Caco-2 (cell line): ENCODE measurements around the gene CRACR2B. TPM values are rescaled to one million over a fixed set of nuclear protein-coding genes. Genes with fewer than 3 reads are reported as not detected.

ENCODE experiments used
- BruUV-seq: library from RNA; stranded (reverse); fragments of 400-500 nt; replicated peaks from 2 replicates; lab custom pipeline; 2021; lab: Mats Ljungman, UMichigan
- CTCF ChIA-PET: fragments of 300-600 bp; sonication (Branson Sonifier 250); formaldehyde crosslinking; loops from one replicate; lab custom pipeline; 2022; ENCODE audit warnings: antibody characterized with exemption; lab: Charles Lee
- POLR2A ChIA-PET: fragments of 300-600 bp; sonication (Branson Sonifier 250); formaldehyde crosslinking; loops from one replicate; lab custom pipeline; 2022; ENCODE audit warnings: antibody characterized with exemption; lab: Charles Lee
- DNase-seq, 2 experiments: peaks; one replicate each; pipeline versions ENCODE4 v3.0.0 to v3.0.0-alpha.2; 2020 to 2022
- H3K27me3 ChIP-seq: replicated peaks from 2 replicates; pipeline ENCODE4 v1.6.0; 2011; ENCODE audit warnings: low read length; ENCODE audit not compliant: control insufficient read depth, insufficient read depth
- H3K36me3 ChIP-seq: 2 replicates; pipeline ENCODE4 v1.5.1; 2011; ENCODE audit warnings: low read length; ENCODE audit not compliant: control insufficient read depth, insufficient read depth
- H3K4me1 ChIP-seq: fragments of 250-450 bp; sonication (Bioruptor Pico); 2 replicates; pipeline ENCODE4 v1.5.1; 2020; ENCODE audit warnings: mild to moderate bottlenecking
- H3K4me3 ChIP-seq: 2 replicates; pipeline ENCODE4 v1.5.1; 2011; ENCODE audit warnings: low read depth, mild to moderate bottlenecking, control low read depth, low read length
- H3K9me3 ChIP-seq: fragments of 250-450 bp; sonication (Bioruptor Pico); 2 replicates; pipeline ENCODE4 v1.5.1; 2020; ENCODE audit warnings: mild to moderate bottlenecking, moderate library complexity
- H3K27ac Mint-ChIP-seq: one replicate; pipeline ENCODE4 v1.8.0; 2022; ENCODE audit warnings: mixed read lengths; ENCODE audit not compliant: unreplicated experiment
- H3K27me3 Mint-ChIP-seq: one replicate; pipeline ENCODE4 v1.8.0; 2022; ENCODE audit warnings: mixed read lengths; ENCODE audit not compliant: insufficient read depth, unreplicated experiment
- H3K36me3 Mint-ChIP-seq: one replicate; pipeline ENCODE4 v1.8.0; 2022; ENCODE audit warnings: mild to moderate bottlenecking, mixed read lengths; ENCODE audit not compliant: insufficient read depth, unreplicated experiment
- H3K4me1 Mint-ChIP-seq: one replicate; pipeline ENCODE4 v1.8.0; 2022; ENCODE audit warnings: low read depth, mixed read lengths; ENCODE audit not compliant: unreplicated experiment
- H3K4me3 Mint-ChIP-seq: one replicate; pipeline ENCODE4 v1.8.0; 2022; ENCODE audit warnings: mild to moderate bottlenecking, moderate library complexity, mixed read lengths; ENCODE audit not compliant: unreplicated experiment
- H3K9me3 Mint-ChIP-seq: one replicate; pipeline ENCODE4 v1.8.0; 2022; ENCODE audit warnings: mixed read lengths; ENCODE audit not compliant: unreplicated experiment
- intact Hi-C: fragments of 100-400 bp; cut with micrococcal nuclease; formaldehyde crosslinking; loops from one replicate; pipeline ENCODE4 v1.10.0; 2022; ENCODE audit not compliant: unreplicated experiment
- total RNA-seq: library from RNA; stranded (reverse); gene quantifications from 2 replicates; pipeline ENCODE4 v1.2.3, GENCODE V29; 2022
- TF ChIP-seq, protein P1 (sequence below), 2 experiments: fragments of 200-600 bp in 1 of 2; IDR thresholded peaks; 1 replicate in 1 of 2; 2 replicates in 1 of 2; pipeline versions ENCODE4 v1.5.1 to v1.8.0; 2011 to 2022; ENCODE audit warnings: antibody characterized with exemption in 1 of 2, control low read depth in 1 of 2, inconsistent platforms in 1 of 2, low read depth in 1 of 2, low read length in 1 of 2, mild to moderate bottlenecking in 1 of 2, moderate library complexity in 1 of 2; ENCODE audit not compliant: insufficient read depth in 1 of 2, severe bottlenecking in 1 of 2, unreplicated experiment in 1 of 2

Gene CRACR2B
- total RNA-seq, 1 experiment from 2014 or later = 15.4 TPM

- no peak for DNase-seq
- ChIA-PET POLR2A (interaction anchor here (0.5 to 1.5 kb wide), 2 partner anchors 15 to 26 kb away, joined by 5 to 8 read pairs; partner anchors contain the start of gene PNPLA2), CTCF (no interaction called here)
- H3K4me1 Mint-ChIP-seq = no peaks in the 10 kb centered on the region
- no TSS peak for BruUV-seq
- TF ChIP-seq, protein P1, sequence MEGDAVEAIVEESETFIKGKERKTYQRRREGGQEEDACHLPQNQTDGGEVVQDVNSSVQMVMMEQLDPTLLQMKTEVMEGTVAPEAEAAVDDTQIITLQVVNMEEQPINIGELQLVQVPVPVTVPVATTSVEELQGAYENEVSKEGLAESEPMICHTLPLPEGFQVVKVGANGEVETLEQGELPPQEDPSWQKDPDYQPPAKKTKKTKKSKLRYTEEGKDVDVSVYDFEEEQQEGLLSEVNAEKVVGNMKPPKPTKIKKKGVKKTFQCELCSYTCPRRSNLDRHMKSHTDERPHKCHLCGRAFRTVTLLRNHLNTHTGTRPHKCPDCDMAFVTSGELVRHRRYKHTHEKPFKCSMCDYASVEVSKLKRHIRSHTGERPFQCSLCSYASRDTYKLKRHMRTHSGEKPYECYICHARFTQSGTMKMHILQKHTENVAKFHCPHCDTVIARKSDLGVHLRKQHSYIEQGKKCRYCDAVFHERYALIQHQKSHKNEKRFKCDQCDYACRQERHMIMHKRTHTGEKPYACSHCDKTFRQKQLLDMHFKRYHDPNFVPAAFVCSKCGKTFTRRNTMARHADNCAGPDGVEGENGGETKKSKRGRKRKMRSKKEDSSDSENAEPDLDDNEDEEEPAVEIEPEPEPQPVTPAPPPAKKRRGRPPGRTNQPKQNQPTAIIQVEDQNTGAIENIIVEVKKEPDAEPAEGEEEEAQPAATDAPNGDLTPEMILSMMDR (IDR thresholded peaks at IDR 0.05; ENCODE audit: insufficient read depth in 1 of 2, low read depth in 1 of 2, low read length in 1 of 2, severe bottlenecking in 1 of 2, unreplicated experiment in 1 of 2) = no peak
- no peaks in the 10 kb centered on the region for H3K9me3 Mint-ChIP-seq
- no peaks in the 10 kb centered on the region for H3K27me3 Mint-ChIP-seq
- Histone ChIP-seq H3K4me1 (peaks cover 9% of the 10 kb centered on the region), H3K36me3 (no peaks in the 10 kb centered on the region), H3K9me3 (no peaks in the 10 kb centered on the region), H3K4me3 (no peak overlapping the region), H3K27me3 (no peaks in the 10 kb centered on the region)
- no peak overlapping the region for H3K27ac Mint-ChIP-seq
- peaks cover 17% of the 10 kb centered on the region for H3K36me3 Mint-ChIP-seq
- intact Hi-C loops = no loop called here
- no peak overlapping the region for H3K4me3 Mint-ChIP-seq
These were observed 34.2 kb upstream of the CRACR2B start for GRCh38 chr11:793556-793955.

GRCh38 chr11:794013-794765 is 33.5 kb upstream of the CRACR2B start:
- ChIA-PET POLR2A (interaction anchor here (0.5 to 1.5 kb wide), 2 partner anchors 16 to 25 kb away, joined by 5 to 8 read pairs; partner anchors contain the start of gene PNPLA2), CTCF (no interaction called here)
- intact Hi-C loops = no loop called here

GRCh38 chr11:794766-795633 is 32.7 kb upstream of the CRACR2B start:
- BruUV-seq = no TSS peak
- ChIA-PET CTCF (no interaction called here), POLR2A (no interaction called here)
- Histone ChIP-seq H3K9me3 (no peaks in the 10 kb centered on the region), H3K27me3 (no peaks in the 10 kb centered on the region), H3K36me3 (no peaks in the 10 kb centered on the region), H3K4me3 (no peak overlapping the region), H3K4me1 (peaks cover 9% of the 10 kb centered on the region)
- TF ChIP-seq, protein P1 (IDR thresholded peaks at IDR 0.05; ENCODE audit: insufficient read depth in 1 of 2, low read depth in 1 of 2, low read length in 1 of 2, severe bottlenecking in 1 of 2, unreplicated experiment in 1 of 2) = no peak
- Mint-ChIP-seq H3K36me3 (peaks cover 17% of the 10 kb centered on the region), H3K4me1 (no peaks in the 10 kb centered on the region), H3K4me3 (no peak overlapping the region), H3K27me3 (no peaks in the 10 kb centered on the region), H3K9me3 (no peaks in the 10 kb centered on the region), H3K27ac (no peak overlapping the region)
- intact Hi-C loops = no loop called here
- no peak for DNase-seq

More at GRCh38 chr11:794013-794765, 33.5 kb upstream of the CRACR2B start:
- Histone ChIP-seq H3K4me3 (no peak overlapping the region), H3K36me3 (no peaks in the 10 kb centered on the region), H3K9me3 (no peaks in the 10 kb centered on the region), H3K27me3 (no peaks in the 10 kb centered on the region), H3K4me1 (peaks cover 9% of the 10 kb centered on the region)
- Mint-ChIP-seq H3K27ac (no peak overlapping the region), H3K4me1 (no peaks in the 10 kb centered on the region), H3K4me3 (no peak overlapping the region), H3K27me3 (no peaks in the 10 kb centered on the region), H3K9me3 (no peaks in the 10 kb centered on the region), H3K36me3 (peaks cover 17% of the 10 kb centered on the region)
- no TSS peak for BruUV-seq
- DNase-seq = no peak
- TF ChIP-seq, protein P1 (IDR thresholded peaks at IDR 0.05; ENCODE audit: insufficient read depth in 1 of 2, low read depth in 1 of 2, low read length in 1 of 2, severe bottlenecking in 1 of 2, unreplicated experiment in 1 of 2) = no peak
